Choroid plexus epithelial cell (primary cell): ENCODE results near the gene BRD7.

Experiments used
- DNase-seq: peaks from one replicate; pipeline ENCODE4 v3.0.0-alpha.2; 2010; ENCODE audit warnings: low read depth
- H3K4me3 ChIP-seq: 2 replicates; pipeline ENCODE4 v1.5.1; 2011; ENCODE audit warnings: low read depth, mild to moderate bottlenecking, control low read depth, low read length, moderate library complexity
- TF ChIP-seq, protein P1 (sequence below): conservative IDR thresholded peaks from 2 replicates; pipeline ENCODE4 v1.5.1; 2011; ENCODE audit warnings: low read depth, mild to moderate bottlenecking, control low read depth, inconsistent platforms, low read length, moderate library complexity

Gene BRD7

DNA sequence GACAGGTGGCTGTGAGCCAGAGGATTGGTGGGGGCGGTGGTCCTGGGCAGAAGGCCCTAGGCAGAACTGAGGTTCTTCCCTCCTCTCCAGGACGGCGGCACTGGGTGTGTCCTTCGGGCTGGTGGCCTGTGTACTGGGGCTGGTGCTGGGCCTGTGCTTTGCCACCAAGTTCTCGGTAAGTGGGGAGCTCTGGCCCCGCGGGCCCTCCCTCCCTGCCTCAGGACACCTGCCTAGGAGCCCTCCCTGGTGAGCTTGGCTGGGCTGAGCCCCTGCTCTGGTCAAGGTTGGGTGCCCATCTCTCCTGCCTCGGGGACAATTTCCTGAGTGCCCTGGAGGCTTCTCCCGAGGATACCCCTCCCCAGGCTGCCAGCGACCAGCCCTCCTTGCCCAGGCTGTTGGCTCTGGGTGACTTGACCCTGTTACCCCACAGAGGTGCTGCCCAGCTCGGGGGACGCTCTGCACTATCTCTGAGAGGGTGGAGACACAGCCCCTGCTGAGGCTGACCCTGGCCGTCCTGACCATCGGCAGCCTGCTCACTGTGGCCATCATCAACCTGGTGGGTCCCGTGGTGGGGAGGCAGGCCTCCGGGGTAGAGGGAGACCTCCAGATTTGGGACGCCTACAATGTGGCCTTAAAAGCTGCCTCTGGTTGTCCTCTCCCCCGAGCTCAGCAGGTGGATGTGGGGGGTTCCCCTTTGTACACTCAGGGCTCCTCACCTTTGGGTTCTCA lies 60.4 kb downstream of the BRD7 start:
- DNase-seq = no peak
- TF ChIP-seq, protein P1, sequence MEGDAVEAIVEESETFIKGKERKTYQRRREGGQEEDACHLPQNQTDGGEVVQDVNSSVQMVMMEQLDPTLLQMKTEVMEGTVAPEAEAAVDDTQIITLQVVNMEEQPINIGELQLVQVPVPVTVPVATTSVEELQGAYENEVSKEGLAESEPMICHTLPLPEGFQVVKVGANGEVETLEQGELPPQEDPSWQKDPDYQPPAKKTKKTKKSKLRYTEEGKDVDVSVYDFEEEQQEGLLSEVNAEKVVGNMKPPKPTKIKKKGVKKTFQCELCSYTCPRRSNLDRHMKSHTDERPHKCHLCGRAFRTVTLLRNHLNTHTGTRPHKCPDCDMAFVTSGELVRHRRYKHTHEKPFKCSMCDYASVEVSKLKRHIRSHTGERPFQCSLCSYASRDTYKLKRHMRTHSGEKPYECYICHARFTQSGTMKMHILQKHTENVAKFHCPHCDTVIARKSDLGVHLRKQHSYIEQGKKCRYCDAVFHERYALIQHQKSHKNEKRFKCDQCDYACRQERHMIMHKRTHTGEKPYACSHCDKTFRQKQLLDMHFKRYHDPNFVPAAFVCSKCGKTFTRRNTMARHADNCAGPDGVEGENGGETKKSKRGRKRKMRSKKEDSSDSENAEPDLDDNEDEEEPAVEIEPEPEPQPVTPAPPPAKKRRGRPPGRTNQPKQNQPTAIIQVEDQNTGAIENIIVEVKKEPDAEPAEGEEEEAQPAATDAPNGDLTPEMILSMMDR = no peak
- H3K4me3 ChIP-seq = no peak overlapping the region

DNA sequence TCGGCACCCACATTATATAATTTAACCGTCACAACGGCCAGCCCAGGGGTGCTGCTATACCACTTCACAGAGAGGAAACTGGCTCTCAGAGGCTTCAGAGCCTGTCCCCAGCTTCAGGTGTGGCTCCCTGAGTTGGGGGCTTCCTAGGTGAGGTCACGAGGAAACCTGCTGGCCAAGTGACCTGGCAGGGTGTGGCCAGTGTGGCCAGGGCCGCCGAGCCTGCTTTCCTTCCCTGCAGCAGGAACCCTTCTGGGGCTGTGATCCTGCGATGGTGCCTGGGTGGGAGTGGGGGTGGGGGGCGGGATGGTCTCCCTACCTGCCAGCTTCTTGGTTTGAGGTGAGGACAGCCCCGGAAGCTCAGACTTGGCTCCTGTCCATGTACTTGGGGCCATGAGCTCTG lies 62.5 kb downstream of the BRD7 start:
- no peak for DNase-seq
- TF ChIP-seq, protein P1 = no peak
- H3K4me3 ChIP-seq = no peak overlapping the region

- TF ChIP-seq, protein P1 = no peak
- H3K4me3 ChIP-seq = no peak overlapping the region
- DNase-seq = no peak
Measured at GRCh38 chr16:50305441-50306061, 63.2 kb downstream of the BRD7 start.

DNA sequence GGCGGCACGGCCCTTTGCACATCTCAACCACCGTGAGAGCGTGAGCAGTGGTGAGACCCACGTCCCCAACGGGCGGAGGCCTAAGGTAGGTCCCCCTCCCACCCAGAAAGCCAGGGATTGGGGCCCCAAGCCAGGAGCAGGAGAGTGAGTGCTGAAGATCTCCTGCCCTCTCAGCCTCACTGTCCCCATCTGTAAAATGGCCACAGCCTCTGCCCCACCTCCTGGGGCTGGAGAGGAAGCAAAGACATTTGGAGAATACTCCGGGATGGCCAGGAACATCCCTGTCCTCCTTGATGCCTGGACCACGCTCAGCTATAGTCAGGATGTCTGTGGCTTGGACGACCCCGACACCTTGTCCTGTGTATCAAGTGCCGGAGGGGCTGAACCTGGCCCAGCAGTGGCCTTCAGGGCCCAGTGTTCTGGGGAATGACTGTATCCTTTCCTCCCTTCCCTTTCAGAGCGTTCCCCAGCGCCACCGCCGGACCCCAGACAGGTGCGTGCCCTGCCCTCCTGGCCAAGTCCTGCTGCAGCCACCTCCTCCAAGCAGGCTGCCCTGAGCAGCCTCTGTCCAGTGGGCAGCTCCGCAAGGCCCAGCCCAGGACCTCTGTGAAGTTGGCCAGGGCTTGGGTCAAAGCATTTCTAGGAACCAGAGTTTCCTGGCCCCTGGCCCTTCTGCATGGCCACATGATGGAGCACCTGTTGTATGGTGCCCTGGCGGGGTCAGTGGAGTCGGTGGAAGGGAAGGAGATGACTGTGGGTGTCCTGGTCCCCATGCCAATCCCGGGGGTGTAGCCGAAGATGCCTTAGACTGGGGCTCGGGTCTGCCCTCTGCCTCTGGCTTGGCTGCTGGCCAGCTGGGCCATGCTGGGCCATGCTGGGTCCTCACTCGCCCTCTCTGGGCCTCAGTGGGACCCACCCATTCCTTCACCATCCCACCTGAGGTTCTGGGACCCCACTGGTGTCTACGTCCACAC lies 64.0 kb downstream of the BRD7 start:
- H3K4me3 ChIP-seq = no peak overlapping the region
- no peak for DNase-seq
- TF ChIP-seq, protein P1 = no peak

GRCh38 chr16:50303605-50304466 lies 65.0 kb downstream of the BRD7 start:
- TF ChIP-seq, protein P1 = no peak
- H3K4me3 ChIP-seq = no peak overlapping the region
- peak; percentile 71 for DNase-seq

DNA sequence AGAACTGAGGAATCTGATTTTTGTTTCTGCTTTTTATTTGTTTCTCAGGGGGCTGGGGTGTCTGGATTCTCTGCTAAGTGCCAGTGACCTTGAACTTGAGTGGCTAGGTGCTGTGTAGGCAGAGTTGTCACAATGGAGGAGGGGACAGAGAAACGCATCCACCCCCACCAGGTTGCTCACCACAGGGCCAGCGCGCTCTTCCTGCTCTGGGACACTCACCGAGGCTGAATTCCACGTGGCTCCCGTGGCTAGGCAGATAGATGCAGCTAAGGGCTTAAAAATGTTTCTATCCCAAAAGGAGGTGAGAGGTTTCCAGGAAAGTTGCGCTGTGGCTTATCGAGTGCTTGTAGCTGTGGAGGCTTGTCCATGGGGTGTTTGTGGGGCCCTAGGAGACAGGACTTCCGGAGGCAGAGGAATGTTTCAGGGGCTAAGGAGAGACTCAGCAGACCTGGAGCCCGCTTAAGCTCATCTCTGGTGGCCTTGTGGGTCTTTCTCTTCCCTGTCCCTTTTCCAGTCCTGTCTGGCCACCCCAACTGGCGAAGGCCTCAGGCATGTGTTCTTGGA lies 65.7 kb downstream of the BRD7 start:
- TF ChIP-seq, protein P1 = no peak
- DNase-seq = peak; percentile 41

More for the DNA sequence above, 65.7 kb downstream of the BRD7 start:
- no peak overlapping the region for H3K4me3 ChIP-seq
